ENCODE data around the gene CDK6.

The CDK6 gene

GRCh38 chr7:92793656-92794205 lies 42.6 kb downstream of the CDK6 start:
- peak; percentile 64 for DNase-seq (ENCODE audit: low read depth)

GRCh38 chr7:92790992-92791391 lies 45.4 kb downstream of the CDK6 start:
- DNase-seq (ENCODE audit: low read depth): peak; percentile 80

GRCh38 chr7:92788559-92789183 lies 47.7 kb downstream of the CDK6 start:
- no peak for DNase-seq (ENCODE audit: low read depth)

- peak; percentile 48 for DNase-seq (ENCODE audit: low read depth)
Observed at GRCh38 chr7:92785923-92786322, 50.5 kb downstream of the CDK6 start.

GRCh38 chr7:92784935-92785334 lies 51.4 kb downstream of the CDK6 start:
- DNase-seq (ENCODE audit: low read depth): no peak

- no peak for DNase-seq (ENCODE audit: low read depth)
Observed at GRCh38 chr7:92783260-92784201, 52.8 kb downstream of the CDK6 start.

- DNase-seq (ENCODE audit: low read depth): no peak
Observed at GRCh38 chr7:92782855-92783254, 53.5 kb downstream of the CDK6 start.

- DNase-seq (ENCODE audit: low read depth): no peak
Observed at GRCh38 chr7:92782236-92782635, 54.1 kb downstream of the CDK6 start.

GRCh38 chr7:92781117-92781720 lies 55.2 kb downstream of the CDK6 start:
- DNase-seq (ENCODE audit: low read depth): peak; percentile 59

- DNase-seq (ENCODE audit: low read depth): peak; percentile 92
Observed at GRCh38 chr7:92778972-92779371, 57.4 kb downstream of the CDK6 start.

- DNase-seq (ENCODE audit: low read depth): no peak
Observed at GRCh38 chr7:92777993-92778392, 58.4 kb downstream of the CDK6 start.

- no peak for DNase-seq (ENCODE audit: low read depth)
Observed at GRCh38 chr7:92773808-92774207, 62.6 kb downstream of the CDK6 start.

- no peak for DNase-seq (ENCODE audit: low read depth)
Observed at GRCh38 chr7:92769844-92770243, 66.5 kb downstream of the CDK6 start.

- no peak for DNase-seq (ENCODE audit: low read depth)
Observed at GRCh38 chr7:92769394-92769699, 67.0 kb downstream of the CDK6 start.

GRCh38 chr7:92768501-92769393 lies 67.6 kb downstream of the CDK6 start:
- no peak for DNase-seq (ENCODE audit: low read depth)

- DNase-seq (ENCODE audit: low read depth): no peak
Observed at GRCh38 chr7:92767437-92767836, 68.9 kb downstream of the CDK6 start.

GRCh38 chr7:92766461-92767003 lies 69.8 kb downstream of the CDK6 start:
- DNase-seq (ENCODE audit: low read depth): peak; percentile 27

- DNase-seq (ENCODE audit: low read depth): peak; percentile 66
Observed at GRCh38 chr7:92765725-92766124, 70.6 kb downstream of the CDK6 start.

GRCh38 chr7:92763636-92764423 lies 72.5 kb downstream of the CDK6 start:
- DNase-seq (ENCODE audit: low read depth): peak; percentile 64

GRCh38 chr7:92762851-92763250 lies 73.5 kb downstream of the CDK6 start:
- no peak for DNase-seq (ENCODE audit: low read depth)
